Psoas muscle (tissue), 8 donors: Measurements from ENCODE around the gene MDC1. TPM values are rescaled to one million over a fixed set of nuclear protein-coding genes. Genes with fewer than 3 reads are reported as not detected.
"Not testable (repeated sequence)": the region's sequence is repeated elsewhere in the genome, so short reads cannot be mapped to it uniquely, and the experiment has no call there.

Experiments
- ATAC-seq, 4 donors: fragments of 200-7000 bp; cut with Tn5 transposase; one replicate each; pipeline ENCODE4 v1.9.1; 2020; ENCODE audit warnings: moderate library complexity in 3 of 4, mild to moderate bottlenecking in 2 of 4
- DNase-seq, 2 donors: peaks; one replicate each; pipeline ENCODE4 v3.0.0-alpha.2; 2020
- H3K27ac ChIP-seq: fragments of 200-600 bp; one replicate; pipeline ENCODE4 v1.8.0; 2022
- H3K27me3 ChIP-seq, 3 donors: fragments of 200-600 bp in 1 of 3; one replicate each; pipeline versions ENCODE4 v1.6.1 to v1.8.0; 2013 to 2022; ENCODE audit warnings: low read length in 2 of 3, mild to moderate bottlenecking in 2 of 3, moderate library complexity in 1 of 3; ENCODE audit not compliant: insufficient read depth in 3 of 3
- H3K36me3 ChIP-seq, 2 donors: fragments of 200-600 bp in 1 of 2; one replicate each; pipeline versions ENCODE4 v1.6.1 to v1.8.0; 2013 to 2022; ENCODE audit warnings: low read depth in 1 of 2, mild to moderate bottlenecking in 1 of 2, moderate library complexity in 1 of 2; ENCODE audit not compliant: insufficient read depth in 1 of 2
- H3K4me1 ChIP-seq: fragments of 200-600 bp; one replicate; pipeline ENCODE4 v1.8.0; 2022
- H3K4me3 ChIP-seq: fragments of 200-600 bp; one replicate; pipeline ENCODE4 v1.8.0; 2022; ENCODE audit warnings: mild to moderate bottlenecking
- H3K9me3 ChIP-seq: fragments of 200-600 bp; one replicate; pipeline ENCODE4 v1.8.0; 2022
- WGBS, 3 donors: extraction: QIAGEN DNeasy Blood & Tissue Kit; methylation state at CpG; one replicate each; pipeline versions ENCODE4 v1.1.6 to v1.1.7; 2013; 5-methylcytosine and 5-hydroxymethylcytosine counted together
- intact Hi-C, 2 donors: fragments of 100-400 bp; cut with DNase I; formaldehyde crosslinking; loops; one replicate each; pipeline versions ENCODE4 v1.11.0 to v1.14.2; 2022
- long read RNA-seq, 2 donors: library from polyadenylated mRNA; unstranded; transcript quantifications; one replicate each; pipeline ENCODE4 v2.0.0, GENCODE V29; 2021
- polyA plus RNA-seq, 3 donors: library from polyadenylated mRNA; stranded (reverse); fragments of 200-250 nt; gene quantifications; one replicate each; pipeline ENCODE4 v1.2.3, GENCODE V29; 2013
- total RNA-seq, 4 donors: library from RNA; stranded (reverse); fragmentation: NEBNext Ultra II Directional in 2 of 4; extraction: Animal tissue kit (Norgen Biotek cat#: 25700) in 2 of 4; gene quantifications; one replicate each; pipeline versions ENCODE4 v1.2.1 to v1.2.4, GENCODE V29; 2021 to 2023
- TF ChIP-seq, protein P1 (sequence below): fragments of 200-600 bp; IDR thresholded peaks from one replicate; pipeline ENCODE4 v1.8.0; 2022; ENCODE audit warnings: antibody characterized with exemption
- donor health status: healthy with polysubstance abuse.
- donor health status: DM: no; HTN: no; CAD: no; lungs with moderate emphysema.
- donor health status: Bipolar disorder and iron deficiency.
- donor health status: healthy.
- donor health status: DM: yes; HTN: yes; CAD: no.
- donor health status: DM: no; HTN: no; CAD: no.
- donor health status: DM: no; HTN: no; CAD: no.
- donor health status: DM: yes; HTN: yes; CAD: no.

Gene MDC1, protein sequence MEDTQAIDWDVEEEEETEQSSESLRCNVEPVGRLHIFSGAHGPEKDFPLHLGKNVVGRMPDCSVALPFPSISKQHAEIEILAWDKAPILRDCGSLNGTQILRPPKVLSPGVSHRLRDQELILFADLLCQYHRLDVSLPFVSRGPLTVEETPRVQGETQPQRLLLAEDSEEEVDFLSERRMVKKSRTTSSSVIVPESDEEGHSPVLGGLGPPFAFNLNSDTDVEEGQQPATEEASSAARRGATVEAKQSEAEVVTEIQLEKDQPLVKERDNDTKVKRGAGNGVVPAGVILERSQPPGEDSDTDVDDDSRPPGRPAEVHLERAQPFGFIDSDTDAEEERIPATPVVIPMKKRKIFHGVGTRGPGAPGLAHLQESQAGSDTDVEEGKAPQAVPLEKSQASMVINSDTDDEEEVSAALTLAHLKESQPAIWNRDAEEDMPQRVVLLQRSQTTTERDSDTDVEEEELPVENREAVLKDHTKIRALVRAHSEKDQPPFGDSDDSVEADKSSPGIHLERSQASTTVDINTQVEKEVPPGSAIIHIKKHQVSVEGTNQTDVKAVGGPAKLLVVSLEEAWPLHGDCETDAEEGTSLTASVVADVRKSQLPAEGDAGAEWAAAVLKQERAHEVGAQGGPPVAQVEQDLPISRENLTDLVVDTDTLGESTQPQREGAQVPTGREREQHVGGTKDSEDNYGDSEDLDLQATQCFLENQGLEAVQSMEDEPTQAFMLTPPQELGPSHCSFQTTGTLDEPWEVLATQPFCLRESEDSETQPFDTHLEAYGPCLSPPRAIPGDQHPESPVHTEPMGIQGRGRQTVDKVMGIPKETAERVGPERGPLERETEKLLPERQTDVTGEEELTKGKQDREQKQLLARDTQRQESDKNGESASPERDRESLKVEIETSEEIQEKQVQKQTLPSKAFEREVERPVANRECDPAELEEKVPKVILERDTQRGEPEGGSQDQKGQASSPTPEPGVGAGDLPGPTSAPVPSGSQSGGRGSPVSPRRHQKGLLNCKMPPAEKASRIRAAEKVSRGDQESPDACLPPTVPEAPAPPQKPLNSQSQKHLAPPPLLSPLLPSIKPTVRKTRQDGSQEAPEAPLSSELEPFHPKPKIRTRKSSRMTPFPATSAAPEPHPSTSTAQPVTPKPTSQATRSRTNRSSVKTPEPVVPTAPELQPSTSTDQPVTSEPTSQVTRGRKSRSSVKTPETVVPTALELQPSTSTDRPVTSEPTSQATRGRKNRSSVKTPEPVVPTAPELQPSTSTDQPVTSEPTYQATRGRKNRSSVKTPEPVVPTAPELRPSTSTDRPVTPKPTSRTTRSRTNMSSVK (N-terminal part only)
- total RNA-seq (10 to 100 TPM; 12.7 to 18.0 (median 15.4) TPM), polyA plus RNA-seq (10 to 100 TPM in 1 of 3 donors, 1 to 10 TPM in 2; 4.1 to 10.9 (median 6.5) TPM)
- long read RNA-seq, donor 1, partial matches to known transcripts, result 1 of 2 reads
- long read RNA-seq, donor 1, other reads (novel, unspliced or antisense), result 1 of 2 reads
- long read RNA-seq, donor 2, partial matches to known transcripts, result 1 of 2 reads
- long read RNA-seq, donor 2, other reads (novel, unspliced or antisense), result 1 of 2 reads

DNA sequence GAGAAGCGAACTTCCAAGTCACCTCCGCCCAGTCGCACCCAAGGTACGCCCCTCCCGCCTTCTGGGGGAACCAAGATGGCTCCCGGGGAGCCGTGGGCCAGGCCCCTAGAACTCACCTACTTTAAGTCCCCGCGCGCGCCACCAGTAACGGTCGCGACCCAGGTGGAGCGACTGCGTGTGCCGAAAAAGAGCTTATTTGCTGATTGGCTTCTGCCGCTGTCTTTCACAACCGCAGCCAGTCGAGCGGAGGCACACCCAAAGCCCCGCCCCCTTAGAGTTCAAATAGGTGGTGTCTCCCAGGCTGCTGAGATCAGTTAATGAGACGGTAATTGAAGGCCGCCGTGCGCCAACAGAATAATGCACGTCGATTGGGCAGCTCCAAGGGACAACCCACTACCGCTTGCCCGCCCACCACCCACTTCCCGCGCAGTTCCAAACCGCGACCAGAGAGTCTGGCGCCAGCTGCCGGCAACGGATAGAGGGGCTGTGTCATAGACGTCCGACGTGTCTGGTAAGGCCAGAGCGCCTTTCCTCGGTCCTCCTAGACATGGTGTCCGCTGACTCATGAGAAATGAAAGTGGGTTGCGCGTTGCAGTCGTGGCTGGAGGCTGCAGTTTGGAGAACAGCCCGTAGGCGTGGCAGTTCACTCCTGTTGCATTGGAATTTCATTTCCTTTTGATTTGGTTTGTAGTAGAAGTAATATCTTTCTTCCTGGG, at the start of gene MDC1:
MDC1 (minus strand) TSS at position 153 of the 716 bp plus-strand sequence. CDS start 2,106 bp downstream, outside the sequence.
- ATAC-seq, result peak; percentile 79 to 88 (median 81)
- Histone ChIP-seq H3K27me3 (no peaks in the 10 kb centered on the region), H3K36me3 (peaks cover 0 to 33% of the 10 kb centered on the region in 2 donors), H3K9me3 (no peaks in the 10 kb centered on the region), H3K27ac (peak within 1 kb of the TSS; percentile 98), H3K4me3 (peak within 1 kb of the TSS; percentile 66), H3K4me1 (peaks cover 26% of the 10 kb centered on the region)
- intact Hi-C loops, result loop anchor here in 1 of 2 donors (5.0 kb wide), 1 partner anchor 90 kb away; the partner anchor contains the start of gene ATAT1
- peak; percentile 100 for DNase-seq
- TF ChIP-seq, protein P1, sequence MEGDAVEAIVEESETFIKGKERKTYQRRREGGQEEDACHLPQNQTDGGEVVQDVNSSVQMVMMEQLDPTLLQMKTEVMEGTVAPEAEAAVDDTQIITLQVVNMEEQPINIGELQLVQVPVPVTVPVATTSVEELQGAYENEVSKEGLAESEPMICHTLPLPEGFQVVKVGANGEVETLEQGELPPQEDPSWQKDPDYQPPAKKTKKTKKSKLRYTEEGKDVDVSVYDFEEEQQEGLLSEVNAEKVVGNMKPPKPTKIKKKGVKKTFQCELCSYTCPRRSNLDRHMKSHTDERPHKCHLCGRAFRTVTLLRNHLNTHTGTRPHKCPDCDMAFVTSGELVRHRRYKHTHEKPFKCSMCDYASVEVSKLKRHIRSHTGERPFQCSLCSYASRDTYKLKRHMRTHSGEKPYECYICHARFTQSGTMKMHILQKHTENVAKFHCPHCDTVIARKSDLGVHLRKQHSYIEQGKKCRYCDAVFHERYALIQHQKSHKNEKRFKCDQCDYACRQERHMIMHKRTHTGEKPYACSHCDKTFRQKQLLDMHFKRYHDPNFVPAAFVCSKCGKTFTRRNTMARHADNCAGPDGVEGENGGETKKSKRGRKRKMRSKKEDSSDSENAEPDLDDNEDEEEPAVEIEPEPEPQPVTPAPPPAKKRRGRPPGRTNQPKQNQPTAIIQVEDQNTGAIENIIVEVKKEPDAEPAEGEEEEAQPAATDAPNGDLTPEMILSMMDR, result peak; percentile 41
- 0 to 1% (median 0%) methylated on average over 48 of the region's 48 CpGs for WGBS, 3 donors

DNA sequence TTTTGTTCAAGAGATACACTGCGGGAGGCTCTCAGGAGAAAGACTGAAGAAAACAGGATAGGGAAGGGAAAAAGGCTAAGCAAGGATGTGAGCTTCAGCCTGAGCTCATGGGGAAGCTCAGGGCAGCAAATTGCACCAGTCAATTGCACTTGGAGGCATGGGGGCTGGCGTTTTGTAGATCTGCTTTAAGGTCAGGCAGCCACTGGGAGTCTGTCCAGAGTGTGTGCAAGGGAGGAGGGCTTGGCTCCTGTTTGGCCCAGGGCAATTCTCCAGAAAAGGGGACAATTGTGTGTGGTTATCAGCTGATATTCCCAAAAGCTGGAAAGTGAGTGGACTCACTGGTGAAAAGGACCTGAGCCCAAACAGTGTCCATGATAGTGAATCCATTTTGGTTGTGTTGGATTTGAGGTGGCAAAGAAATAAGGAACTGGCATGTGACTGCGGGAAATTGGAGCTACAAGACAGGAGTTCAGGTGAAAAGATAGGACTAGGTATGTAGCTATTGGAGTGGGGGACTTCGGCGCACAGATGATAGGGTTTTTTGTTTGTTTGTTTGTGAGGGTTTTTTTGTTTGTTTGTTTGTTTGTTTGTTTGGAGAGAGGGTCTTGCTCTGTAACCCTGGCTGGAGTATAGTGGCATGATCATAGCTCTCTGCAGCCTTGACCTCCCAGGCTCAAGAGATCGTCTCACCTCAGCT, 49.5 kb upstream of the MDC1 start:
- H3K4me1 ChIP-seq, result peaks cover 16% of the 10 kb centered on the region
- H3K9me3 ChIP-seq, result no peaks in the 10 kb centered on the region
- intact Hi-C loops, result no loop called here
- WGBS, 3 donors, result 82 to 86% (median 82%) methylated on average over 6 of the region's 6 CpGs
- TF ChIP-seq, protein P1, result no peak
- no peak for ATAC-seq
- H3K27me3 ChIP-seq, result no peaks in the 10 kb centered on the region
- H3K27ac ChIP-seq, result no peak overlapping the region
- H3K4me3 ChIP-seq, result no peak overlapping the region
- DNase-seq, result no peak
- no peaks in the 10 kb centered on the region for H3K36me3 ChIP-seq

DNA sequence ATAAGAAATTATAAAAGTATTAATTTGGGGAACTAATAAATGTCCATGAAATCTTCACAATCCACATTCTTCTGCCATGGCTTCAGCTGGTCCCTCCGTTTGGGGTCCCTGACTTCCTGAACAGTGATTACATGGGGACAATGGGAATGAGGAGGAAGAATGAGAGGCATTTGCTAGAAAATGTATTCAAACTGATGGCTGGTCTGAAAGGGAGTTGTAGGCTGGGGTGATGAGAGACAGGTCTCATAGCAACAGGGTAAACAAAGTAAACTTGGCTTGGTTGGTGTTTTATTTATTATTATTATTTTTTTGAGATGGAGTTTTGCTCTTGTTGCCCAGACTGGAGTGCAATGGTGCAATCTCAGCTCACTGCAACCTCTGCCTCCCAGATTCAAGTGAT, 48.4 kb upstream of the MDC1 start:
- intact Hi-C loops, result not testable (repeated sequence)
- 63 to 71% (median 70%) methylated on average over 1 of the region's 1 CpG for WGBS, 3 donors

DNA sequence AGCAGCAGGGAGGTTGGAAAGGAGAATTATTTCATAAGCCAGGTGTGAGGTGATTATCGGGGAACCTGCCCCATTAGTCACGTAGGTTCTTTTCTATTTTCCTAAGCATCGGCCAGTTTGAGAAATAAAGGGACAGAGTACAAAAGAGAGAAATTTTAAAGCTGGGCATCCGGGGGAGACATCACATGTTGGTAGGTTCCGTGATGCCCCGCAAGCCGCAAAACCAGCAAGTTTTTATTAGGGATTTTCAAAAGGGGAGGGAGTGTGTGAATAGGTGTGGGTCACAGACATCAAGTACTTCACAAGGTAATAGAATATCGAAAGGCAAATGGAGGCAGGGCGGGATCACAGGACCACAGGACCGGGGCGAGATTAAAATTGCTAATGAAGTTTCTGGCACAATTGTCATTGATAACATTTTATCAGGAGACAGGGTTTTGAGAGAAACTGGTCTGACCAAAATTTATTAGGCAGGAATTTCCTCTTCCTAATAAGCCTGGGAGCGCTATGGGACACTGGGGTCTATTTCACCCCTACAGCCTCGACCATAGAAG, 47.5 kb upstream of the MDC1 start:
- H3K9me3 ChIP-seq, H3K4me1 ChIP-seq, H3K27ac ChIP-seq, intact Hi-C loops, DNase-seq, H3K4me3 ChIP-seq, H3K36me3 ChIP-seq, H3K27me3 ChIP-seq, ATAC-seq: not testable (repeated sequence)
- 65 to 75% (median 68%) methylated on average over 13 of the region's 13 CpGs for WGBS, 3 donors

More for the DNA sequence above, 48.4 kb upstream of the MDC1 start:
- not testable (repeated sequence) for H3K27me3 ChIP-seq, ATAC-seq, H3K36me3 ChIP-seq, H3K4me3 ChIP-seq, H3K27ac ChIP-seq, DNase-seq, H3K9me3 ChIP-seq
- peaks cover 16% of the 10 kb centered on the region for H3K4me1 ChIP-seq
